Colonic mucosa (tissue), 4 donors: ENCODE results near the gene EEF1A2. TPM values are rescaled to one million over a fixed set of nuclear protein-coding genes. Genes with fewer than 3 reads are reported as not detected.

Source experiments
- DNase-seq: peaks from one replicate; pipeline ENCODE4 v3.0.0-alpha.2; 2020
- H3K27ac ChIP-seq: fragments of 200-600 bp; one replicate; pipeline ENCODE4 v1.8.0; 2021
- H3K27me3 ChIP-seq: fragments of 200-600 bp; one replicate; pipeline ENCODE4 v1.8.0; 2021
- H3K36me3 ChIP-seq: fragments of 200-600 bp; one replicate; pipeline ENCODE4 v1.8.0; 2021
- H3K4me1 ChIP-seq: fragments of 200-600 bp; one replicate; pipeline ENCODE4 v1.8.0; 2021; ENCODE audit warnings: mild to moderate bottlenecking
- H3K4me3 ChIP-seq: fragments of 200-600 bp; one replicate; pipeline ENCODE4 v1.8.0; 2021
- H3K9ac ChIP-seq, 2 donors: one replicate each; pipeline ENCODE4 v1.7.0; 2013; ENCODE audit warnings: control low read depth in 2 of 2, low read depth in 2 of 2, low read length in 2 of 2
- H3K9me3 ChIP-seq: fragments of 200-600 bp; one replicate; pipeline ENCODE4 v1.8.0; 2021
- intact Hi-C: fragments of 100-400 bp; cut with DNase I; formaldehyde crosslinking; loops from one replicate; pipeline ENCODE4 v1.14.1; 2022
- total RNA-seq, 2 donors: library from RNA; stranded (reverse); fragmentation: NEBNext Ultra II Directional in 1 of 2; extraction: Animal tissue kit (Norgen Biotek cat#: 25700) in 1 of 2; gene quantifications; one replicate each; pipeline ENCODE4 v1.2.1, GENCODE V29; 2021
- TF ChIP-seq, protein P1 (sequence below): fragments of 200-600 bp; IDR thresholded peaks from one replicate; pipeline ENCODE4 v1.8.0; 2022; ENCODE audit warnings: antibody characterized with exemption, mild to moderate bottlenecking
- donor health status: healthy.
- donor health status: DM: no; HTN: no; CAD: no.
- donor health status: DM: no; HTN: no; CAD: no.

The EEF1A2 gene
- total RNA-seq, 2 donors from 2014 or later: 1.5 to 3.2 TPM

DNA sequence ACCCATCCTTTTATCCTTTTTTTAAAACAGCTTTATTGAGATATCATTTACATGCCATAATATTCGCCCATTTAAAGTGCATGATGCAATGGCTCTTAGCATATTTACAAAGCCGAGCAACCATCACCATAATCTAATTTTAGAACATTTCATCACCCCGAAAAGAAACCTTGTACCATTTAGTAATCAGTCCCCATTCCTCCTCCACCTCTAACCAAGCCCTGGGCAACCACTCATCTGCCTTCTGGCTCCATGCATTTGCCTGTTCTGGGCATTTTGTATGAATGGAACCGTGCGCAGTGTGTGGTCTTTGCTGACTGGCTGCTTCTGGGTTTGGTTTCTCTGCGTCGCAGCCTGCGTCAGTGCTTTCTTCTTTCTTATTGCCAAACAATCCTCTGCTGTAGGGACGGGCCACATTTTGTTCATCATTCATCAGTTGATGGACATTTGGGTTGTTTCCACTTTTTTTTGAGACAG is 10.2 kb upstream of the EEF1A2 start:
- TF ChIP-seq, protein P1, sequence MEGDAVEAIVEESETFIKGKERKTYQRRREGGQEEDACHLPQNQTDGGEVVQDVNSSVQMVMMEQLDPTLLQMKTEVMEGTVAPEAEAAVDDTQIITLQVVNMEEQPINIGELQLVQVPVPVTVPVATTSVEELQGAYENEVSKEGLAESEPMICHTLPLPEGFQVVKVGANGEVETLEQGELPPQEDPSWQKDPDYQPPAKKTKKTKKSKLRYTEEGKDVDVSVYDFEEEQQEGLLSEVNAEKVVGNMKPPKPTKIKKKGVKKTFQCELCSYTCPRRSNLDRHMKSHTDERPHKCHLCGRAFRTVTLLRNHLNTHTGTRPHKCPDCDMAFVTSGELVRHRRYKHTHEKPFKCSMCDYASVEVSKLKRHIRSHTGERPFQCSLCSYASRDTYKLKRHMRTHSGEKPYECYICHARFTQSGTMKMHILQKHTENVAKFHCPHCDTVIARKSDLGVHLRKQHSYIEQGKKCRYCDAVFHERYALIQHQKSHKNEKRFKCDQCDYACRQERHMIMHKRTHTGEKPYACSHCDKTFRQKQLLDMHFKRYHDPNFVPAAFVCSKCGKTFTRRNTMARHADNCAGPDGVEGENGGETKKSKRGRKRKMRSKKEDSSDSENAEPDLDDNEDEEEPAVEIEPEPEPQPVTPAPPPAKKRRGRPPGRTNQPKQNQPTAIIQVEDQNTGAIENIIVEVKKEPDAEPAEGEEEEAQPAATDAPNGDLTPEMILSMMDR: no peak
- Histone ChIP-seq H3K4me3 (no peak overlapping the region), H3K27me3 (no peaks in the 10 kb centered on the region), H3K36me3 (no peaks in the 10 kb centered on the region), H3K4me1 (no peaks in the 10 kb centered on the region), H3K9me3 (no peaks in the 10 kb centered on the region), H3K27ac (no peak overlapping the region), H3K9ac (no peak overlapping the region)
- no peak for DNase-seq
- intact Hi-C loops: no loop called here

- Histone ChIP-seq H3K4me1 (no peaks in the 10 kb centered on the region), H3K27ac (no peak overlapping the region), H3K4me3 (no peak overlapping the region), H3K36me3 (no peaks in the 10 kb centered on the region), H3K9ac (no peak overlapping the region), H3K9me3 (no peaks in the 10 kb centered on the region), H3K27me3 (no peaks in the 10 kb centered on the region)
- TF ChIP-seq, protein P1: no peak
- no peak for DNase-seq
- intact Hi-C loops: no loop called here
These were observed 9.3 kb upstream of the EEF1A2 start for GRCh38 chr20:63508072-63508768.

GRCh38 chr20:63507083-63507743 is 8.3 kb upstream of the EEF1A2 start:
- no peak overlapping the region for H3K4me3 ChIP-seq
- no peaks in the 10 kb centered on the region for H3K9me3 ChIP-seq
- TF ChIP-seq, protein P1: no peak
- intact Hi-C loops: no loop called here
- no peaks in the 10 kb centered on the region for H3K36me3 ChIP-seq
- no peaks in the 10 kb centered on the region for H3K4me1 ChIP-seq
- H3K9ac ChIP-seq: no peak overlapping the region
- no peak overlapping the region for H3K27ac ChIP-seq
- DNase-seq: no peak
- H3K27me3 ChIP-seq: peaks cover 7% of the 10 kb centered on the region

DNA sequence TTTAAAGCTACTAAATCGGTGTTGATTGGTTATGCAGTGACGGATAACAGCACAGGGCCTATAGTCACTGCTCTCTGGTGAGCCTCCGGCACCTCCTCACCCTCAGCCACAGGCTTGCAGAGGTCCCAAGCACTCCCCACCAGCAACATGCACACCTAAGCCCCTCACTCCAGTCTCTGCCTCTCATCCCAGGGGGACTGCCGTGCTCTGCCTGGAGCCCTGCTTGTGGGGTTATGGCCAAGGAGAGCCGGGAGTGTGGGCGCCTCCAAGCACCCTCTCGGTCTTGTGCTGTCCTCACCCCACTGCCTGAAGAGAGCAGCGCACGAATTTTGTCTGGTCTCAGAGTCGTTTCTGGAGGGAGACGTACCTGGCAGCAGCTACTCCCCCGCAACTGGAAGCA is 6.8 kb upstream of the EEF1A2 start:
- TF ChIP-seq, protein P1: no peak
- intact Hi-C loops: no loop called here
- no peaks in the 10 kb centered on the region for H3K36me3 ChIP-seq
- H3K4me1 ChIP-seq: no peaks in the 10 kb centered on the region
- H3K27ac ChIP-seq: no peak overlapping the region
- no peak for DNase-seq
- no peak overlapping the region for H3K4me3 ChIP-seq
- H3K9me3 ChIP-seq: no peaks in the 10 kb centered on the region
- H3K9ac ChIP-seq: no peak overlapping the region
- peaks cover 8% of the 10 kb centered on the region for H3K27me3 ChIP-seq

- no peak overlapping the region for H3K27ac ChIP-seq
- DNase-seq: no peak
- no peaks in the 10 kb centered on the region for H3K36me3 ChIP-seq
- TF ChIP-seq, protein P1: no peak
- H3K4me3 ChIP-seq: no peak overlapping the region
- H3K4me1 ChIP-seq: no peaks in the 10 kb centered on the region
- no peaks in the 10 kb centered on the region for H3K9me3 ChIP-seq
- H3K27me3 ChIP-seq: peaks cover 12% of the 10 kb centered on the region
- H3K9ac ChIP-seq: no peak overlapping the region
- intact Hi-C loops: no loop called here
These were observed 6.4 kb upstream of the EEF1A2 start for GRCh38 chr20:63505281-63505680.
